Activated CD8-positive, alpha-beta memory T cell treated with anti-CD3 and anti-CD28 coated beads, Interleukin-2, amount 50 U/mL, for 1 hour (primary cell): Measurements from ENCODE around the gene FRAT1.

Source experiments
- DNase-seq: peaks from one replicate; pipeline ENCODE4 v3.0.0-alpha.2; 2020; ENCODE audit errors: extremely low read depth

Gene FRAT1

DNA sequence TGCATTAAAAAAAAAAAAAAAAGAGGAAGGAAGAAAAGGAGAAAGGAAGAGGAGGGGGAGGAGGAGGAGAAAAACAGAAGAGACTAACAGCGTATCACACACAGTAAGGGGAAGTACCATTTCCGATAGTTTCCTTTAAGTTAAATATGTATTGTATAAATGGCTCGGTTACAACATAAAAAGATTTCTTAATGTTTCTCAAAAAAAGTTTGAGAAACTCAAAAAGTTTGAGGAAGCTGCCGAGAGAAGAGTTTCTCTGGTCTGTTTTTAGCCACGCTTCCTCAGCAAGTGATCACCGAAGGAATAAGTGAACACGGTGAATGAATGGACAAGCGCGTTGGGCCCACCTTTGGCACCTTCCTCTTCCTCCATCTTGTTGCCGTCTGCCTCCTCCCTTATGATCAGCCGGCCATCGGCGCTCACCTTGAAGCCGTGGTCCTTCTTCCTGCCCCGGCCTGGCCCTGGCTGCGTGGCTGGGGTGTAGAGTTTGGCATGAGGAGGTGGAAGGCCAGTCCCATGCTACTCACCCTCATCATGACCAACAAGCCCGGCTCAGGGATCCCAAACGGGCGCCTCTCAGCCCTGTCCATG, 46.8 kb downstream of the FRAT1 start:
- no peak for DNase-seq

DNA sequence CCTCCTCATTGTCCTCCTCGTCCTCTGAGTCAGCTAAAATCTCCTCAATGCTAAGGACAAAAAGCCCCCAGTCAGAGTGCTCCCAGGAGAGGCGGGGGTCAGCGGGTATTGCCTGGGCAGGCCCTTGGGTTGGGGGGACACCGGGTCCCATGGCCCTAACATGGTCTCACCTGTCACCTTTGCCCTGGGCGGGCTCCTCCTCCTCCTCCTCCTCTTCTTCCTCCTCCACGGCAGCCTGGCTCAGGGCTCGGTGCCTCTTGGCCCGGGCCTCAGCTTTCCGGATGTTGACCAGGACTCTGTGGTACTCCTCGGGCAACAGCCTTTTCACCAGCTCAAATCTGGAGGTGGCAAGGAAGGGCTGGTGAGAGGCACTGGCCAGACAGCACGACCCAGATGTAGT, 47.5 kb downstream of the FRAT1 start:
- no peak for DNase-seq

DNA sequence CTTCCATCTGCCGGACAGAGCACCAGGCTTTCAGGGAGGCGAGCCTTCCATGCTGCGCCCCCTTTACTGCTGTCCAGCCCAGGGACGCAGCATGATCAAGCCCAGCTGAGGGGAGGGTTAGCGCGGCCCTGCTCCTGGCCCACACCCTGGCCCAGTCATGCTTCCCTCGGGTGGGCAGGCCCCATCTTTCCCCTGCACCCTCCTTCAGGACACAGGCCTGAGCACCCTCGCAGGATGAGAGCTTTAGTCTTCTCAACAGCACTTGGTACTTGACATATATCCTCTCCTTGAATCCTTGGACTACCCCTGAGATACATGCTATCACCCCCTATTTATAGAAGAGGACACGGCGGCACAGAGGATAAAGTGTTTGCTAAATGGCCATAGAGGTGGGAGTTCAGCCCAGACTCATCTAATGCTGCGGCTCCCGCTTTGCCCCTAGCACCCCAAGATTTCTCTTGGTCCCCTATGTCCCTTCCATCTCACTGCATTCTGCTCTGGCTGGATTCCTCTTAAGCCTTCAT, 48.1 kb downstream of the FRAT1 start:
- no peak for DNase-seq
